Measurements from ENCODE around the gene LRBA.

DNA sequence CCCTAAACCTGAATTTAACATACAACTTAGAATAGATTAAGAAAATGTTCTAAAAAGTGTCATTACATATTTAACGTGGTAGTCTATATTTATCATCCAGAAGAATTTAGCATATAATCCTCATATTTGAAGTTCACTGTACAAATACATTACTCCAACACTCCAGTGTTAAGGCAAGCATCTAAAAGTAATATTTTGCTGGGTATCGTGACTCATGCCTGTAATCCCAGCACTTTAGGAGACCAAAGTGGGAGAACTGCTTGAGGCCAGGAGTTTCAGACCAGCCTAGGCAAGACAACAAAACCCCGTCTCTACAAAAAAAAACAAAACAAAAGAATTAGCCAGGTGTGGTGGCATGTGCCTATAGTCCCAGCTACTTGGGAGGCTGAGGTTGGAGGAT, 24.8 kb downstream of the LRBA start:
- TF ChIP-seq POLR2AphosphoS5 (IDR thresholded peaks at IDR 0.05; ENCODE audit: insufficient read depth in 1 of 2, low read depth in 1 of 2) (no peak), CTCF (IDR thresholded peaks at IDR 0.05) (no peak)
